HG02623 (cell line): ENCODE data around the gene FOXK2.
A peak's percentile ranks its signal among the peaks of the same experiment; 100 is the strongest.
"Not testable (repeated sequence)": the region's sequence is repeated elsewhere in the genome, so short reads cannot be mapped to it uniquely, and the experiment has no call there.

Source experiments
- ATAC-seq: cut with Tn5 transposase; IDR thresholded peaks from one replicate; pipeline ENCODE4 v1.9.1; 2021; ENCODE audit warnings: moderate library complexity; ENCODE audit not compliant: unreplicated experiment

Gene FOXK2

GRCh38 chr17:82494236-82495055, 25.1 kb upstream of the FOXK2 start:
- peak; percentile 47 for ATAC-seq

GRCh38 chr17:82495844-82496528, 23.5 kb upstream of the FOXK2 start:
- no peak for ATAC-seq

GRCh38 chr17:82496529-82497434, 22.8 kb upstream of the FOXK2 start:
- ATAC-seq = peak; percentile 50

GRCh38 chr17:82497483-82498405, 21.8 kb upstream of the FOXK2 start:
- peak; percentile 8 for ATAC-seq

- no peak for ATAC-seq
These were observed 17.3 kb upstream of the FOXK2 start for GRCh38 chr17:82502207-82502606.

- ATAC-seq = no peak
These were observed 16.3 kb upstream of the FOXK2 start for GRCh38 chr17:82503094-82503727.

- ATAC-seq = no peak
These were observed 15.7 kb upstream of the FOXK2 start for GRCh38 chr17:82503728-82504308.

- no peak for ATAC-seq
These were observed 14.2 kb upstream of the FOXK2 start for GRCh38 chr17:82505296-82505695.

GRCh38 chr17:82506402-82506801, 13.1 kb upstream of the FOXK2 start:
- peak; percentile 72 for ATAC-seq

- no peak for ATAC-seq
These were observed 11.8 kb upstream of the FOXK2 start for GRCh38 chr17:82507631-82508175.

- not testable (repeated sequence) for ATAC-seq
These were observed 7.9 kb upstream of the FOXK2 start for GRCh38 chr17:82511642-82512041.

GRCh38 chr17:82513864-82514263, 5.7 kb upstream of the FOXK2 start:
- ATAC-seq = not testable (repeated sequence)

GRCh38 chr17:82517230-82517865, 2.2 kb upstream of the FOXK2 start:
- ATAC-seq = no peak

- peak; percentile 7 for ATAC-seq
These were observed 705 bp downstream of the FOXK2 start for GRCh38 chr17:82519971-82520903.

GRCh38 chr17:82524540-82524939, 5.0 kb downstream of the FOXK2 start:
- no peak for ATAC-seq

- ATAC-seq = no peak
These were observed 6.2 kb downstream of the FOXK2 start for GRCh38 chr17:82525712-82526111.

GRCh38 chr17:82527898-82528297, 8.4 kb downstream of the FOXK2 start:
- no peak for ATAC-seq
